Liver (tissue), 3 donors: Measurements from ENCODE around the gene PSMC3.

Experiments
- CTCF ChIP-seq: fragments of 150-350 bp; IDR thresholded peaks from 2 replicates; pipeline ENCODE4 v1.5.1; 2017; ENCODE audit warnings: improper control_type of control experiment, low read depth, low read length; ENCODE audit not compliant: missing input control
- EGR1 ChIP-seq, 2 donors: IDR thresholded peaks; 2 replicates each; pipeline ENCODE4 v1.6.1; 2016 to 2018; ENCODE audit warnings: antibody characterized with exemption in 2 of 2, low read depth in 2 of 2
- GABPA ChIP-seq, 2 donors: IDR thresholded peaks in 1 of 2; conservative IDR thresholded peaks in 1 of 2; 2 replicates each; pipeline ENCODE4 v1.6.1; 2016; ENCODE audit warnings: antibody characterized with exemption in 2 of 2, mild to moderate bottlenecking in 1 of 2, moderate library complexity in 1 of 2
- JUND ChIP-seq, 2 donors: IDR thresholded peaks; 2 replicates each; pipeline ENCODE4 v1.6.1; 2016; ENCODE audit warnings: antibody characterized with exemption in 2 of 2
- MAX ChIP-seq: IDR thresholded peaks from 2 replicates; pipeline ENCODE4 v1.6.1; 2016; ENCODE audit warnings: antibody characterized with exemption
- RAD21 ChIP-seq, 2 donors: IDR thresholded peaks; 2 replicates each; pipeline ENCODE4 v1.6.1; 2016; ENCODE audit warnings: antibody characterized with exemption in 2 of 2, mild to moderate bottlenecking in 2 of 2
- RXRA ChIP-seq, 2 donors: IDR thresholded peaks; 2 replicates each; pipeline ENCODE4 v1.6.1; 2017 to 2018; ENCODE audit warnings: antibody characterized with exemption in 2 of 2, mild to moderate bottlenecking in 1 of 2
- donor health status: healthy.
- donor health status: healthy.

GRCh38 chr11:47410370-47411264 is 15.6 kb downstream of the PSMC3 start:
- TF ChIP-seq EGR1 (IDR thresholded peaks at IDR 0.05; ENCODE audit: low read depth in 2 of 2) (no peak), CTCF (no peak), RAD21 (IDR thresholded peaks at IDR 0.05) (no peak), RXRA (IDR thresholded peaks at IDR 0.05) (no peak), MAX (no peak), JUND (IDR thresholded peaks at IDR 0.05) (no peak), GABPA (IDR thresholded peaks at IDR 0.05 in 1 of 2, conservative IDR thresholded peaks at IDR 0.05 in 1 of 2) (no peak)
